HCT116 (cell line): ENCODE results near the gene CD58. TPM values are rescaled to one million over a fixed set of nuclear protein-coding genes. Genes with fewer than 3 reads are reported as not detected.

ENCODE experiments used
- ATAC-seq: fragments of 200-7000 bp; cut with Tn5 transposase; 2 replicates; pipeline ENCODE4 v1.9.1; 2020; ENCODE audit warnings: mild to moderate bottlenecking, moderate library complexity
- BruUV-seq: library from RNA; stranded (reverse); fragments of 400-500 nt; replicated peaks from 2 replicates; lab custom pipeline; 2021; lab: Mats Ljungman, UMichigan
- CTCF ChIA-PET: fragments of 300-600 bp; sonication (Branson Sonifier 250); formaldehyde crosslinking; loops from one replicate; lab custom pipeline; 2021; ENCODE audit warnings: antibody characterized with exemption; lab: Charles Lee
- POLR2A ChIA-PET: fragments of 300-600, 350-600 bp; sonication (Branson Sonifier 250); formaldehyde crosslinking; loops from one replicate; lab custom pipeline; 2021; ENCODE audit warnings: antibody characterized with exemption; lab: Charles Lee
- RAD21 ChIA-PET, 2 experiments: fragments of 300-600 bp; sonication (Branson Sonifier 250); formaldehyde crosslinking; loops; one replicate each; lab custom pipeline; 2023; ENCODE audit warnings: low total read pairs in 2 of 2; ENCODE audit not compliant: uncharacterized antibody in 2 of 2, unreplicated experiment in 2 of 2, low non-redundant PET in 1 of 2; lab: Charles Lee
- DNase-seq: peaks from one replicate; pipeline ENCODE4 v3.0.0-alpha.2; 2010; ENCODE audit warnings: low read depth, low spot score
- H2AFZ ChIP-seq: fragments of 200-600 bp; shearing (Covaris generic), sonication (generic); 2 replicates; pipeline ENCODE4 v1.6.1; 2017; ENCODE audit warnings: low read depth, mixed run types, mixed read lengths, antibody characterized with exemption, low read length; ENCODE audit not compliant: poor library complexity, severe bottlenecking
- H3K27ac ChIP-seq: 2 replicates; pipeline ENCODE4 v1.5.1; 2012; ENCODE audit warnings: low read depth, low read length
- H3K27me3 ChIP-seq: fragments of 200-600 bp; sonication (generic); 2 replicates; pipeline ENCODE4 v1.6.1; 2016; ENCODE audit warnings: mixed run types, low read length, mixed read lengths; ENCODE audit not compliant: insufficient read depth
- H3K36me3 ChIP-seq, 2 experiments: fragments of 200-500 bp in 1 of 2; fragments of 200-600 bp in 1 of 2; sonication (Bioruptor generic) in 1 of 2; sonication (generic) in 1 of 2; 2 replicates each; pipeline versions ENCODE4 v1.5.1 to v1.6.1; 2014 to 2016; ENCODE audit warnings: low read length in 2 of 2, inconsistent platforms in 1 of 2, mixed read lengths in 1 of 2, mixed run types in 1 of 2; ENCODE audit not compliant: insufficient read depth in 2 of 2, control insufficient read depth in 1 of 2
- H3K4me1 ChIP-seq, 2 experiments: fragments of 200-600 bp in 1 of 2; sonication (generic) in 1 of 2; 2 replicates each; pipeline versions ENCODE4 v1.5.1 to v1.6.1; 2012 to 2017; ENCODE audit warnings: low read length in 2 of 2, inconsistent platforms in 1 of 2, mild to moderate bottlenecking in 1 of 2, mixed read lengths in 1 of 2, mixed run types in 1 of 2, moderate library complexity in 1 of 2; ENCODE audit not compliant: insufficient read depth in 2 of 2, control insufficient read depth in 1 of 2
- H3K4me2 ChIP-seq: fragments of 200-600 bp; sonication (generic); 2 replicates; pipeline ENCODE4 v1.6.1; 2017; ENCODE audit warnings: mixed run types, low read length, mixed read lengths
- H3K4me3 ChIP-seq, 2 experiments: fragments of 200-600 bp in 1 of 2; sonication (generic) in 1 of 2; replicated peaks in 1 of 2; 2 replicates each; pipeline ENCODE4 v1.5.1; 2011 to 2016; ENCODE audit warnings: low read length in 2 of 2, control low read depth in 1 of 2, low read depth in 1 of 2, mild to moderate bottlenecking in 1 of 2, mixed read lengths in 1 of 2, mixed run types in 1 of 2
- H3K79me2 ChIP-seq: fragments of 200-600 bp; sonication (generic); 2 replicates; pipeline ENCODE4 v1.6.1; 2017; ENCODE audit warnings: mild to moderate bottlenecking, mixed run types, low read length, moderate library complexity, mixed read lengths; ENCODE audit not compliant: insufficient read depth
- H3K9ac ChIP-seq: fragments of 200-600 bp; sonication (generic); 2 replicates; pipeline ENCODE4 v1.6.1; 2016; ENCODE audit warnings: low read length, mixed read lengths
- H3K9me2 ChIP-seq: fragments of 200-600 bp; sonication (generic), shearing (Covaris generic); 2 replicates; pipeline ENCODE4 v1.6.1; 2017; ENCODE audit warnings: mixed run types, mild to moderate bottlenecking, moderate library complexity; ENCODE audit not compliant: insufficient read depth
- H3K9me3 ChIP-seq, 2 experiments: fragments of 200-500 bp in 1 of 2; fragments of 200-600 bp in 1 of 2; sonication (Bioruptor generic) in 1 of 2; sonication (generic) in 1 of 2; 2 replicates each; pipeline ENCODE4 v1.6.1; 2014 to 2017; ENCODE audit warnings: low read length in 2 of 2, mixed read lengths in 2 of 2, inconsistent platforms in 1 of 2, low read depth in 1 of 2, mild to moderate bottlenecking in 1 of 2, mixed run types in 1 of 2, moderate library complexity in 1 of 2; ENCODE audit not compliant: control insufficient read depth in 1 of 2, insufficient read depth in 1 of 2
- H4K20me1 ChIP-seq: fragments of 200-600 bp; sonication (generic), shearing (Covaris generic); 2 replicates; pipeline ENCODE4 v1.6.1; 2017; ENCODE audit warnings: mixed run types, mild to moderate bottlenecking, moderate library complexity; ENCODE audit not compliant: insufficient read depth
- CBX3 ChIP-seq: IDR thresholded peaks from 2 replicates; pipeline ENCODE4 v1.6.1; 2012; ENCODE audit warnings: low read depth
- CEBPB ChIP-seq: IDR thresholded peaks from 2 replicates; pipeline ENCODE4 v1.6.1; 2012; ENCODE audit warnings: low read depth
- EZH2phosphoT487 ChIP-seq: fragments of 200-600 bp; IDR thresholded peaks from 2 replicates; pipeline ENCODE4 v1.6.1; 2018; ENCODE audit warnings: antibody characterized with exemption, borderline replicate concordance
- MAX ChIP-seq: IDR thresholded peaks from 2 replicates; pipeline ENCODE4 v1.6.1; 2012
- POLR2AphosphoS5 ChIP-seq: IDR thresholded peaks from 2 replicates; pipeline ENCODE4 v1.6.1; 2011; ENCODE audit warnings: mild to moderate bottlenecking, low read depth, low read length, moderate library complexity
- REST ChIP-seq: IDR thresholded peaks from 2 replicates; pipeline ENCODE4 v1.6.1; 2012; ENCODE audit warnings: low read depth
- SP1 ChIP-seq: IDR thresholded peaks from 2 replicates; pipeline ENCODE4 v1.6.1; 2012; ENCODE audit warnings: low read depth
- SRF ChIP-seq: IDR thresholded peaks from 2 replicates; pipeline ENCODE4 v1.6.1; 2012; ENCODE audit warnings: low read depth
- TCF7L2 ChIP-seq: IDR thresholded peaks from 2 replicates; pipeline ENCODE4 v1.7.0; 2011; ENCODE audit warnings: borderline replicate concordance, inconsistent platforms; ENCODE audit not compliant: insufficient read depth, insufficient read length; ENCODE audit errors: extremely low read depth
- ZBTB33 ChIP-seq: IDR thresholded peaks from 2 replicates; pipeline ENCODE4 v1.6.1; 2011; ENCODE audit warnings: mild to moderate bottlenecking, low read length, moderate library complexity; ENCODE audit not compliant: insufficient replicate concordance; ENCODE audit errors: extremely low read depth
- ZNF274 ChIP-seq: fragments of 200-500 bp; sonication (Bioruptor generic); IDR thresholded peaks from 2 replicates; pipeline ENCODE4 v1.6.1; 2014; ENCODE audit warnings: mild to moderate bottlenecking, low read depth, low read length, inconsistent platforms
- intact Hi-C: fragments of 100-400 bp; cut with micrococcal nuclease; formaldehyde crosslinking; loops from 2 replicates; pipeline ENCODE4 v1.10.0; 2022
- total RNA-seq: library from RNA; stranded (reverse); gene quantifications from one replicate; pipeline ENCODE4 v1.2.1, GENCODE V29; 2021; ENCODE audit not compliant: unreplicated experiment

Gene CD58
- total RNA-seq, 1 experiment from 2014 or later: 18.0 TPM

GRCh38 chr1:116494745-116495144 is 76.1 kb downstream of the CD58 start:
- CTCF ChIA-PET: interaction anchor here (5.5 to 10.7 kb wide), 3 partner anchors 9 to 356 kb away, joined by 28 to 251 read pairs (median 84); no protein-coding TSS in a partner anchor

More at GRCh38 chr1:116494745-116495144, 76.1 kb downstream of the CD58 start:
- no peaks in the 10 kb centered on the region for H3K9me3 ChIP-seq
- no peak overlapping the region for H2AFZ ChIP-seq
- no TSS peak for BruUV-seq
- no peaks in the 10 kb centered on the region for H3K36me3 ChIP-seq
- intact Hi-C loops: no loop called here
- H3K4me3 ChIP-seq: no peak overlapping the region
- no peaks in the 10 kb centered on the region for H4K20me1 ChIP-seq
- H3K79me2 ChIP-seq: no peaks in the 10 kb centered on the region
- POLR2A ChIA-PET: no interaction called here
- TF ChIP-seq ZBTB33 (no peak), SRF (no peak), ZNF274 (no peak), REST (no peak), SP1 (no peak), CEBPB (no peak), POLR2AphosphoS5 (no peak), TCF7L2 (no peak), EZH2phosphoT487 (no peak), MAX (no peak), CBX3 (no peak)
- TF ChIP-seq, all 23 proteins: peak for 0
- no peak for DNase-seq
- peaks cover 13 to 24% of the 10 kb centered on the region in 2 experiments for H3K4me1 ChIP-seq
- H3K27me3 ChIP-seq: no peaks in the 10 kb centered on the region
- H3K4me2 ChIP-seq: no peak overlapping the region
- ATAC-seq: no peak
- H3K27ac ChIP-seq: no peak overlapping the region
- RAD21 ChIA-PET: no interaction called here
- no peaks in the 10 kb centered on the region for H3K9me2 ChIP-seq
- H3K9ac ChIP-seq: no peak overlapping the region
